HG03060 (cell line): ENCODE data around the gene RAB33B.
"Not testable (repeated sequence)": the region's sequence is repeated elsewhere in the genome, so short reads cannot be mapped to it uniquely, and the experiment has no call there.

ENCODE experiments used
- ATAC-seq: cut with Tn5 transposase; IDR thresholded peaks from one replicate; pipeline ENCODE4 v1.9.1; 2021; ENCODE audit warnings: low read depth, moderate number of reproducible peaks; ENCODE audit not compliant: unreplicated experiment

Gene RAB33B

DNA sequence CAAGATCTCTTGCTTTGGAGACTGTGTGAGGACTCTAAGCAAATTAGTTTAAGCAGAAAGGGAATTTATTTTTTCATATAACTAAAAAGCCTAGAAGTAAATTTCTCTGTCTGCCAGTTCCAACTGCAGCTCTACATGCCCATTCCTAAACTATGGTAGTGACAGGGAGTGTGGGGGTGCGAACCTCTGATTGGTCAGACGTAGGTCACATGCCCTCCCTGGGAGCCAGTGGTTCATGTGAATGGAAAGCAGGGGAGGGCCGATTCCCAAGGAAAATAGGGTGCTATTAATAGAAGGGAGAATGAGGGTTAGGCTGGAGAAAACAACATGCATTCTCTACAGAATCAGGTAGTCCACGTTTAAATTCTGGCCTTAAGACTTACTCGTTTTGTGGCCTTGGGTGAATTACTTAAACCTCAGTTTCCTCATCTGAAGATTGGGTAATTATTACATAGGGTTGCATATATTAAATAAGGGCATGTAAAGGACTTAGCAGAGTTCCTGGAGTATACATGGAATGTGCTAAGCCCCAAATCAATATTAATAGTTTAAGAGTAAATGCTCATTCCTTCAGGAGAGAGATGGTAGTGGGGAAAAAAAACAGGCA lies 7.2 kb downstream of the RAB33B start:
- ATAC-seq: no peak

DNA sequence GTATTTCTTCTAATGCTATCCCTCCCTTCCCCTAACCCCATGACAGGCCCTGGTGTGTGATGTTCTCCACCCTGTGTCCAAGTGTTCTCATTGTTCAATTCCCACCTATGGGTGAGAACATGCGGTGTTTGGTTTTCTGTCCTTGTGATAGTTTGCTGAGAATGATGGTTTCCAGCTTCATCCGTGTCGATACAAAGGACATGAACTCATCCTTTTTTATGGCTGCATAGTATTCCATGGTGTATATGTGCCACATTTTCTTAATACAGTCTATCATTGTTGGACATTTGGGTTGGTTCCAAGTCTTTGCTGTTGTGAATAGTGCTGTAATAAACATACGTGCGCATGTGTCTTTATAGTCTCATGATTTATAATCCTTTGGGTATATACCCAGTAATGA lies 10.6 kb downstream of the RAB33B start:
- not testable (repeated sequence) for ATAC-seq

DNA sequence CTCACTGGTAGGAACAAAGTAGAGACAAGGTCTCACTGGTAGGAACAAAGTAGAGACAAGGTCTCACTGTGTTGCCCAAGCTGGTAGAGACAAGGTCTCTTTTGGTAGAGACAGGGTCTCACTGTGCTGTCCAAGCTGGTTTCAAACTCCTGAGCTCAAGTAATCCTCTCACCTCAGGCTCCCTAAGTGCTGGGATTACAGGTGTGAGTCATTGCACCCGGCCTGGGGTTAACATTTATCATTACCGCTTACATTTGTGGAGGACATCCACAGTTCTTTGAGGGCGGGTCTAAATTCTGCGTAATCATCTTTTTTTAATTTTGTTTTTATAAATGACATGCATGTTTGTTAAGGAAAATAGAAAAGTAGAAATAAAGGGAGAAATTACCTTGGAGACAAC lies 12.0 kb downstream of the RAB33B start:
- ATAC-seq: no peak

DNA sequence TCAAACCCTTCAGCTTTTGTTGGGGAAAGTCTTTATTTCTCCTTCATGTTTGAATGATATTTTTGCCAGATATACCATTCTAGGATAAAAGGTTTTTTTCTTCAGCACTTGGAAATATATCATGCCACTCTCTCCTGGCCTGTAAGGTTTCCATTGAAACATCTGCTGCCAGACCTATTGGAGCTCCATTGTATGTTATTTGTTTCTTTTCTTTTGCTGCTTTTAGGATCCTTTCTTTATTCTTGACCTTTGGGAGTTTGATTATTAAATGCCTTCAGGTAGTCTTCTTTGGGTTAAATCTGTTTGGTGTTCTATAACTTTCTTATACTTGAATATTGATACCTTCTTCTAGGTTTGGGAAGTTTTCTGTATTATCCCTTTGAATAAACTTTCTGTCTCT lies 14.8 kb downstream of the RAB33B start:
- ATAC-seq: not testable (repeated sequence)

DNA sequence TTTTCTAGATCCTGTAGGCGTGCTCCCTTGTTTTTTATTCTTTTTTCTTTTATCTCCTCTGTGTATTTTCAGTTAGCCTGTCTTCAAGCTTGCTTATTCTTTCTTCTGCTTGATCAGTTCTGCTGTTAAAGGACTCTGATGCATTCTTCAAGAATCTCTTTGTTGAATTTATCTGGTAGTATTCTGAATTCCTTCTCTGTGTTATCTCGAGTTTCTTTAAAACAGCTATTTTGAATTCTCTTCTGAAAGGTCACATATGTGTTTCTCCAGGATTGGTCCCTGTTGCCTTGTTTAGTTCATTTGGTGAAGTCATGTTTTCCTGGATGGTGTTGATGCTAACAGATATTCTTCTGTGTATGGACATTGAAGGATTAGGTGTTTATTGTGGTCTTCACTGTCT lies 15.3 kb downstream of the RAB33B start:
- ATAC-seq: no peak

DNA sequence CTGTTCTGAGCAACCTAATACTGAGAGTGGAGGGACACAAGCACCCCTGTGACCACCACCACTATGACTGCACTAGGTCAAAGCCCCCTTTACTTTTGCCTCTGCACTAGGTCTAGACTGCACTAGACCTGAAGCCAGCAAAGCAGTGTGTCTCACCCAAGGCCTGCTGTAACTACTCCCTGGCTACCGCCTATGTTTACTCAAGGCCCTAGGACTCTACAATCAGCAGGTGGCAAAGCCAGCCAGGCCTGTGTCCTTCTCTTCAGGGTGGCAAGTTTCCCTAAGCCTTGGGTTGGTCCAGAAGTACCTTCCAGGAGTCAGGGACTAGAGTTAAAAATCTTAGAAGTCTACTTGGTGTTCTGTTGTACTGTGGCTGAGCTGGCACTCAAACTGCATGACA lies 15.9 kb downstream of the RAB33B start:
- ATAC-seq: no peak

DNA sequence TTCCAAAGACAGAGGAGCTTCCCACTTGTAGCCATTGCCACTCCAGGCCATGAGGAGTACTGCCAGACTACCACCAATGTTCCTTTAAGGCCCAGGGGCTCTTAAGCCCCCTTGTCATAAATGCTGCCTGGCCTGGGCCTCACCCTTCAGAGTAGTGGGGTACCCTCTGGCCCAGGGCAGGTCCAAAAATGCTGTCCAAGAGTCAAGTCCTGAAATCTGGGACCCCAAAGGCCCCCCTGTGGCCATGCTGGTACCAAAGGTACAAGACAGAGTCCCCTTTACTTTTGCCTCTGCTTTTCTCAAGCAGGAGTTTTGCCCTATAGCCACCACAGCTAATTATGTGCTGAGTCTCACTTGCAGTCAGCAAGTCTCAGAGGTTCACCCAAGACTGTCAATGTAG lies 16.4 kb downstream of the RAB33B start:
- ATAC-seq: no peak

DNA sequence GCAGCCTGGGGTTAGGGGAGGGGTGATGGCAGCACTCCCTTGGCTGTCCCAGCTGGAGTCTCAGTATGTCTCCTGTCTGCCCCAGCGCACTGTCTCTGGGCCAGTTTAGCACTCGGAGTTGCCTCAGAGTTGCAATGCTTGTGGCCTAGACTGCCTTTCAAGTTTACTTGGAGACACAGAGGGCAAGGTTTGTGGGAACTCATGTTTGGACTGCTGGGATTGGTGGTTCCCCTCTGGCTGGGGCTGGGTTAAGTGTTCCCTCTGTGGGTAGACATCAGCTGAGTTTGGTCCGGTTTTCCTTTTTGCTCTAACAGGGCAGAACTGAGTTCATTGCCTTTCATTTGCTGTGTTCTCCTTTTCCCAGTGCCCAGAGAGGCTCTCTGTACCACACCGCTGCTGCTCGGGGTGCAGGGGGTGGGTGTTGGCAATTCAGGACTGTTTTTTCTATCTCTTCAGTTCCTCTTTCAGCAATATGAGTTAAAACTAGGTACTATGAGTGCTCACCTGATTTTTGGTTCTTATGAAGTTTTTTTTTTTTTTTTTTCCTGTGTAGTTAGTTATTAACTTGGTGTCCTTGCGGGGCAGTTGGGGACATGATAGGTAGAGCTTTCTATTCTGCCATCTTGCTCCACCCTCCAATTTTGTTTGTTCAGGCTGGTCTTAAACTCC lies 17.2 kb downstream of the RAB33B start:
- no peak for ATAC-seq

DNA sequence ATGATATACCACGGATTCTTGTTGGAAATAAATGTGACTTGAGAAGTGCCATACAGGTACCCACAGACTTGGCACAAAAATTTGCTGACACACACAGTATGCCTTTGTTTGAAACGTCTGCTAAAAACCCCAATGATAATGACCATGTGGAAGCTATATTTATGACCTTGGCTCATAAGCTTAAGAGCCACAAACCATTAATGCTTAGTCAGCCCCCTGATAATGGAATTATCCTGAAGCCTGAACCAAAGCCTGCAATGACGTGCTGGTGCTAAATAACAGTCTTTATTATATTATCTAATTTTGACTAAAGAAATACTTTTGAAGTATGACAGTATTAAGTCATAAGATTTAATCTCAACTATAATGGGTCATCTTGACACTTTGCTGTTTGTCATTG lies 18.9 kb downstream of the RAB33B start:
- ATAC-seq: no peak

DNA sequence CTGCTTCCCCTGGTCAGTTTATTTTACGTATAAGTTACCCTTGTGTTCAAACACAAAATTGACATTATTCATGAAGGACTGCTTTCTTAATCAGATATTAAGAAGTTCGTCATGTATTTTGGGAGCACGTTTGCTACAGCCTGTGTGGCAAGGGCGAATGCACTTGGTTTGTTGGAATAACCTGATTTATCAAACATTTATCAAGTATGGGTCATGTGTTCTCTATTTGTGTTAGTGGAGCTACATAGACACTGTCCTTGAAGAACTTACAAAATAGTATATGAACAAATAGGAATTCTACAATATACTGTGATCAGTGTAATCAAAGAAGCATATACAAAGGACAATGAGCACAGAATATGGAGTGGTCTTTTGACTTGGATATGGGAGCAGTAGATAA lies 22.4 kb downstream of the RAB33B start:
- no peak for ATAC-seq

DNA sequence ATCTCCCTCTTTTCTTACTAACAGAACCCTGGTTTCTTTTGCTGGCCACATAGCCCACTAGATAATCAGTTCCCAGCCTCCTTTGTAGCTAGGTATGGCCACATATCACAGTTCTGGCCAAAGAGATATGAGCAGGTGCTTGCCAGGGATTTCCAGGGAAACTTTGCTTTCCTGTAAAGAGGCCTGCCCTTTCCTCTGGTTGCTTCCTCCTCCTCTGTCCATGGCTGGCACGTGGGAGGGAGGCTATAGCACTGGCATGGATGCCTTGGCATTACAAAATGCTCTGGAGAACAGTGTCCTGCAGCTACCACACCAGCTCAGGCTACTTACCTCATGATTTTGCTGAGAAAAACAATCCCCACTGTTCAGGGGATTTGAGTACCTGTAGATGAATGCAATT lies 27.5 kb downstream of the RAB33B start:
- no peak for ATAC-seq

DNA sequence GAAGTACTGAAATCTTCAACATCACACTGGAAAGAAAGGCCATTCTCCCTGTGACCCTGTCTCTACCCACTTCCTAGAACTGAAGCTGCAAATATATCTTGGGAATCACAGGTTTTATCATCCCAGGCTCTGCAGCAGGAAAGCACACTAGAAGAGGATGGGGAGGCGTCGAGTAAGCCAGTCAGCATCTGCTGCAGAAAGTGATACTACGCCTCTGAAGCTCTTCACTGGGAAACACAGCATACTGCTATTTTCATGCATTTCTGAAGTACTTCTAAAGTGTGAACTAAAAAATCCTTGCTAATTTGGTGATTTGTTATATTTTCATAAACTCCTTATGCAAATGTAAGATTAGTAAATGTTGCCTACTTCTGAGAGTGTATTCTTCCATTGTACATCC lies 29.1 kb downstream of the RAB33B start:
- ATAC-seq: no peak

DNA sequence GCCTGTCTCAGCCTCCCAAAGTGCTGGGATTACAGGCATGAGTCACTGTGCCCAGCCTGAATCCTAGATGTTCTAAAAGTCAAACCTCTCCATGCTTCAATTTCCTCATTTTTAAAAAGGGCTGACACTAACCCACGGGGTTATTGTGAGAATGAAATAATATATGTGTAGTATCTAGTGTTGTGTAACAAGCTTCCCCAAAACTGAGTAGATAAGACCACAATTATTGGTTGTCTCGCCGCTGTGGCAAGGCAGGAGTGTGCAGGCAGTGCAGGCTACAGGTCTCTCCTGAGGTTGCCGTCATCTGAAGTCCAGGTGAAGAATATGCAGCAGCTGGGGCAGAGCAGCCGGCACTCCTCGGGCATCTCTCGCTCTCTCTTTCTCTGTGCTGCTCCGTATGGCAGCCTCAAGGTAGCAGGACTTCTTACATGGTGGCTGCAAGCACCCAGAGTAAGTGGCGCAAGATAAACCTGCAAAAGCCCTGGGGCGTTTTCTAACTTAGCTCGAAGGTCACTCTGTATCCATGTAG lies 30.9 kb downstream of the RAB33B start:
- ATAC-seq: no peak

DNA sequence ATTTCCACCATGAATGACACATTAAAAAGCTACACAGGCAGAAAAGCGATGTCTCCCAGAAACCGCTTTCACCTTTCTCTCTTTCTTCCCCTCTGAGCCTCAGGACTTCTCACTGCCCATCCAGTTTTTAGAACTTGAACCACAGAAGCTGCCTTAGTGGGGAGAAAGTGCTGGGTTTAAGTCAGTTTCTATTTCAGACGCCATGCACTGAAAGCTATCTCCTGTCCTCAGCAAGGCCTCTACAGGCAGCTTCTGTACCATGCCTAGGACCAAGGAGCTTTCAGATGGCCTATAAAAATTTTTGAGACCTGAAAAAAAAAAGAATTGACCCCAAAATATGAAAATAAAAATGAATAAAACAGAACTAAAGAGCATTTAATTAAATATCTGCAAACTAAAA lies 34.5 kb downstream of the RAB33B start:
- no peak for ATAC-seq

DNA sequence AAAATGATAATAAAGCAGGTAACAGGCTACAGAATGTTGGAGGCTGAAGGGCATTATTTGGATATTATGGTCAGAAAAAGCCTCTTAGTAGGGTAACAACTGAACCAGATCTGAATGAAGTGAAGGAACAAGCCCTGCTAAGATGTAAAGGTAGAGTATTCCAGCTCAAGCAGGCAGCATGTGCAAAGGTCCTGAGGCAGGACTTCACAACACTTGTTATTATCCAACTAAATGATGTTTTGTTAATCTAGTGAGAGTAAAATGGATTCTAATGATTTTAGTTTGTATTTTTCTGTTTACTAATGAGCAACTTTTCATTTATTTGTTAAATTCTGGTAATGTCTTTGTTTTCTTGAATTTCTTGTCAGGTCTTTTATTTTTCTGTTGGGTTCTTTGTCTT lies 35.7 kb downstream of the RAB33B start:
- no peak for ATAC-seq

DNA sequence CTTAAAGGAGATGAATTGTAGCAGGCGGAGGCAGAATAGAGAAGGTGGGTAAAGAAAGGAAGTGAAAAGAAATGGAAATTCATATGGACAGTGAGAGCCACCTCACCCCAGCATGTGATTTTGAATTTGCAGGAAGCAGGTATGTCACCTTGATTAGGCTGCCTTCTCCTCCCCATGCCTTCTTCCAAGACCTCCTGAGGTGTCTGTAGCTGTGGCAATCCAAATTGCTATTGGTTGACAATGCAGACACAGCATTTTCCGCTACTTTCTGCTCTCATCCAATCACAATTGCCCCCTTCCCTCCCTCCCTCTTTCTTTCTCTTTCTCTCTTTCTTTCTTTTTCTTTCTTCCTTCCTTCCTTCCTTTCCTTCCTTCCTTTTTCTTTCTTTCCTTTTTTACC lies 38.5 kb downstream of the RAB33B start:
- ATAC-seq: no peak

DNA sequence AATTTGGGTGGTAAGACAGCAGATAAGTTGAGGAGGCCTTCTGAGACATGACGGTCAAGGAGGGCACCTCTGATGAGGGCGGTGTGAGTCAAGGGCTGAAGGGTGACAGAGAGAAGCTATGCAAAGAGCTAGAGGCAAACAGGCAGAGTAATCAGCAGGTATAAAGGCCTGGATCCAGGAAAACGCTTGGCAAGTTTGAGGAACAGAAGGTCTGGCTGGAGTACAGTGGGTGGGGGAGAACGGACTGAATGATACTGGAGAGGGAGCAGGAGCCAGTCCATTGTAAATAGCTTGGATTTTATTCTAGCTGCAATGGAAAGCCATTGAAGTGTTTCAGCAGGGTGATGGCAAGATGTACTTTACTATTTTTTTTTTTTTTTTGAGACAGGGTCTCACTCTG lies 39.3 kb downstream of the RAB33B start:
- ATAC-seq: no peak

DNA sequence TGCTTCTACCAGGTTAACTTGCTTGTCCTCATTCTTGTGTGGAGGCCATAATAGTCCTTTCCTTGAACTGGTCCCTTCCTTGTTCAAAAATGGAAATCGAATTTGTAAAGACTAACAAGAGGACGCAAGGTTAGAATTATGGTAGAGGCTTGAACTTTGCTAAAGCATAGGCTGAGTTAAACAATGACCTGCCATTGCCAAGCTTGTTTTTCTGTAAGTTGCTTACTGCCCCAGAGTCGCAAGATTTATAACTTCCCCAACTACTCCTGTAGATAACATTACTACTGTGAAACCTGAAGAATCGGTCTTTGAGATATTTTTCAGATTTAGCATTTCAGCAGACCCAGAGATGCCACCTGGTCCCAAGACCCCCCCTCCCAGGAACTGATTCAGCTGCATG lies 45.3 kb downstream of the RAB33B start:
- ATAC-seq: no peak

DNA sequence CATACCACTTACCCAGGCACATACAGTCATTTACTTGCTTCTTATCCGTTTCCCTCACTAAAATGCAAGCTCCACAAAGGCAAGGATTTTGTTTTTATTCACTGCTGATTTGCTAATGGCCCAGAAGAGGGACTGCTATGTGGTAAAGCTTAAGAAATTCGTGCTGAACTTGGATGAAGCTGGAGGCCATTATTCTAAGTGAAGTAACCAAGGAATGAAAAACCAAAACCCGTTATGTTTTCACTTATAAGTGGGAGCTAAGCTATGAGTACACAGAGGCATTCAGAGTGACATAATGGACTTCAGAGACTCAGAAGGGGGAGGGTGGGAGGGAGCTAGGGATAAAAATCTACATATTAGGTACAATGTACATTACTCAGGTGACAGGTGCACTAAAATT lies 47.2 kb downstream of the RAB33B start:
- no peak for ATAC-seq

DNA sequence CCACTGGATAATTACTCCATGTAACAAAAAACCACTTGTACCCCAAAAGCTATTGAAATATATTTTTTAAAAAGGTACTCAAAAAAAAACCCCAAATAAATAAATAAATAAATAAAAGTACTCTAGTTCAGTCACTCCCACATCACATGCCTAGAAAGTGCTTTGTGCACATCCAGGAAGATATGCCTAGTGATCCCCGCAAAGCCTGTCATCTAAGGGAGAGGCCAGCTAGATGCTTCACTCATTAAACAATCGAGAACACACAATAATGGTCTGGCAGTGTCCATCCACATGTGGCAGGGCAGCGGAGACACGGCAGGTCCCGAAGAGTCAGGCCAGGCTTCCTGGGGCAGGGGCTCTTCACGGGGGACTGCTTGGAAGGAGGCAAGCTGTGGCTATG lies 47.6 kb downstream of the RAB33B start:
- no peak for ATAC-seq

DNA sequence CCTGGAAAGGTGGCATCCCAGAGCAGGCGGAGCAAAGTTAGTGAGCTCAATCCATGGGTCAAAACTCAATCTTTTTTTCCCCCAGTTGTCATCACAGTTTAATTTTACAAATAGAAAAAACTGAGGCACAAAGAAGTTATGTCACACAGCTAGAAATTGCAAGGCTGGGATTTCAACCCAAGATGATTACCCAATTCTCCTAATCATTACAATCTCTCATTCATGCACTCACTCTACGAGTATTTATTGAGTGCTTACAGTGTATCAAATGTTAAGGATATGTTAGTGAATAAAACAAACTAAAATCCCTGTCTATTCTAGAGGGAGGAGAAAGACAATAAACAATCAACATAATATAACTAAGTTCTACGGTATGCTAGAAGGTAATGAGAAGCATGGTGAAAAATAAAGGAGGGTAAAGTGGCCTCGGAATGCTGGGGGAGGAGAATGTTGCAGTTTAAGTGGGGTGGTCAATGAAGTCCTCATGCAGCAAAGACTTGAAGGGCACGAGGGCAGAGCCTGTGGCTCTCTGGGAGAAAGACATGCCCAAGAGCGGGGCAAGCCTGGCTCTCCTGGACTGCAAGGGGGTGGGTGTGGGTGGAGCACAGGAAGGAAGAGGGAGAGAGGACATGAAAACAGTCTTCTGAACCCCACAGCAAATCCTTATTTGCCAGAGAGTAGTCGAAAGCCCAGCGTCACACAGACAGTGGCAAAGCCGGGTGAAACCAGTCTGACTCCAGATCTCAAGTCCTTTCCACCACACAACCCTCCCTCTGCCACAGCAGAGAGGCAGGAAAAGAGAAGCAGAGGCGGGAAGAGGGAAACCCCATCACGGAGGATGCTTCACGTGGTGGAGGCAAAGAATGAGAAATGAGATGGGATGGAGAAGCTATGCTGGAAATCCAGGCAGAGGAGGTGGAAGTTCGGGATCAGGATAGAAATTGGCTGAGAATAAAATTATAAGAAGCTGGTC lies 48.3 kb downstream of the RAB33B start:
- ATAC-seq: no peak
